H1 (cell line): ENCODE measurements around the gene RNF212. TPM values are rescaled to one million over a fixed set of nuclear protein-coding genes. Genes with fewer than 3 reads are reported as not detected.

Source experiments
- CTCF ChIA-PET: fragments of 300-600 bp; sonication (Branson Sonifier 250); formaldehyde crosslinking; loops from one replicate; lab custom pipeline; 2021; ENCODE audit not compliant: partially characterized antibody; lab: Charles Lee
- POLR2A ChIA-PET: fragments of 300-600 bp; sonication (Branson Sonifier 250); formaldehyde crosslinking; loops from one replicate; lab custom pipeline; 2021; ENCODE audit warnings: inconsistent platforms; ENCODE audit not compliant: partially characterized antibody; lab: Charles Lee
- DNase-seq, 2 experiments: peaks; one replicate each; pipeline versions ENCODE4 v3.0.0 to v3.0.0-alpha.2; 2010 to 2022; ENCODE audit warnings: low spot score in 2 of 2, low read depth in 1 of 2, mixed read lengths in 1 of 2
- FAIRE-seq: peaks from 2 replicates; lab custom pipeline; 2011; peaks lifted over from hg19 to GRCh38; lab: Jason Lieb, UNC
- H2AFZ ChIP-seq: 2 replicates; pipeline ENCODE4 v1.8.1; 2012; ENCODE audit warnings: low read length, inconsistent platforms
- H2AK5ac ChIP-seq: 2 replicates; pipeline ENCODE4 v1.6.1; 2013; ENCODE audit warnings: low read depth, low read length
- H2BK120ac ChIP-seq: replicated peaks from 2 replicates; pipeline ENCODE3; 2013; ENCODE audit warnings: low read depth, low read length, inconsistent platforms
- H2BK12ac ChIP-seq: 2 replicates; pipeline ENCODE4 v1.6.1; 2013; ENCODE audit warnings: low read depth, low read length
- H2BK15ac ChIP-seq: 2 replicates; pipeline ENCODE4 v1.6.1; 2013; ENCODE audit warnings: low read length
- H2BK20ac ChIP-seq: 2 replicates; pipeline ENCODE4 v1.6.1; 2013; ENCODE audit warnings: low read length
- H2BK5ac ChIP-seq: 2 replicates; pipeline ENCODE4 v1.6.1; 2013; ENCODE audit warnings: low read depth, low read length
- H3K14ac ChIP-seq: 2 replicates; pipeline ENCODE4 v1.6.1; 2013; ENCODE audit warnings: inconsistent platforms; ENCODE audit not compliant: insufficient read length
- H3K18ac ChIP-seq: 2 replicates; pipeline ENCODE4 v1.6.1; 2013; ENCODE audit warnings: low read length; ENCODE audit errors: extremely low read depth
- H3K23ac ChIP-seq: 2 replicates; pipeline ENCODE4 v1.6.1; 2013; ENCODE audit warnings: inconsistent platforms; ENCODE audit not compliant: insufficient read length
- H3K23me2 ChIP-seq: 2 replicates; pipeline ENCODE4 v1.6.1; 2013; ENCODE audit warnings: low read depth, low read length
- H3K27ac ChIP-seq: 2 replicates; pipeline ENCODE4 v1.6.1; 2011; ENCODE audit warnings: low read depth, low read length, inconsistent platforms
- H3K27me3 ChIP-seq, 4 experiments: replicated peaks in 1 of 4; 1 replicate in 1 of 4; 2 replicates in 3 of 4; pipeline versions ENCODE4 v1.6.1 to v1.8.1; 2011 to 2013; ENCODE audit warnings: low read length in 3 of 4, mild to moderate bottlenecking in 3 of 4, inconsistent platforms in 2 of 4, mixed read lengths in 2 of 4, moderate library complexity in 1 of 4; ENCODE audit not compliant: control insufficient read depth in 3 of 4, insufficient read depth in 3 of 4; ENCODE audit errors: extremely low read depth in 1 of 4
- H3K36me3 ChIP-seq, 4 experiments: 2 replicates each; pipeline versions ENCODE4 v1.6.1 to v1.8.1; 2011 to 2013; ENCODE audit warnings: mild to moderate bottlenecking in 4 of 4, low read length in 3 of 4, moderate library complexity in 2 of 4, control low read depth in 1 of 4, inconsistent platforms in 1 of 4; ENCODE audit not compliant: insufficient read depth in 4 of 4, control insufficient read depth in 2 of 4
- H3K4ac ChIP-seq: replicated peaks from 2 replicates; pipeline ENCODE3; 2013; ENCODE audit warnings: low read length, low read depth, mixed read lengths, inconsistent platforms; ENCODE audit not compliant: insufficient read length
- H3K4me1 ChIP-seq, 4 experiments: replicated peaks in 1 of 4; 1 replicate in 1 of 4; 2 replicates in 3 of 4; pipeline versions ENCODE4 v1.6.1 to v1.8.1; 2011 to 2013; ENCODE audit warnings: low read length in 3 of 4, inconsistent platforms in 2 of 4, mixed read lengths in 1 of 4; ENCODE audit not compliant: insufficient read depth in 4 of 4, control insufficient read depth in 3 of 4
- H3K4me2 ChIP-seq, 2 experiments: 2 replicates each; pipeline versions ENCODE4 v1.6.1 to v1.8.1; 2011 to 2013; ENCODE audit warnings: low read depth in 2 of 2, low read length in 2 of 2, control low read depth in 1 of 2, inconsistent platforms in 1 of 2, mild to moderate bottlenecking in 1 of 2; ENCODE audit not compliant: insufficient read depth in 1 of 2
- H3K4me3 ChIP-seq, 4 experiments: fragments of 200-600, 300-600 bp in 1 of 4; sonication (generic), shearing (Covaris generic), sonication (Bioruptor Twin) in 1 of 4; 2 replicates each; pipeline versions ENCODE4 v1.5.1 to v1.8.1; 2011 to 2016; ENCODE audit warnings: low read length in 4 of 4, low read depth in 3 of 4, control low read depth in 2 of 4, inconsistent platforms in 2 of 4, mild to moderate bottlenecking in 2 of 4, mixed read lengths in 1 of 4, moderate library complexity in 1 of 4; ENCODE audit not compliant: insufficient read depth in 2 of 4; ENCODE audit errors: extremely low read depth in 1 of 4
- H3K56ac ChIP-seq: replicated peaks from 2 replicates; pipeline ENCODE3; 2013; ENCODE audit warnings: low read depth, mild to moderate bottlenecking, mixed read lengths, low read length, inconsistent platforms; ENCODE audit not compliant: insufficient read length
- H3K79me1 ChIP-seq: 2 replicates; pipeline ENCODE4 v1.6.1; 2013; ENCODE audit warnings: low read depth, low read length, control low read depth
- H3K79me2 ChIP-seq, 2 experiments: 2 replicates each; pipeline versions ENCODE4 v1.6.1 to v1.8.1; 2012 to 2013; ENCODE audit warnings: low read length in 2 of 2, mild to moderate bottlenecking in 2 of 2, inconsistent platforms in 1 of 2; ENCODE audit not compliant: insufficient read depth in 2 of 2, control insufficient read depth in 1 of 2
- H3K9ac ChIP-seq, 4 experiments: replicated peaks in 1 of 4; 1 replicate in 1 of 4; 2 replicates in 3 of 4; pipeline versions ENCODE4 v1.6.1 to v1.8.1; 2011 to 2013; ENCODE audit warnings: low read depth in 3 of 4, low read length in 3 of 4, control low read depth in 2 of 4, mild to moderate bottlenecking in 2 of 4, moderate library complexity in 2 of 4, inconsistent platforms in 1 of 4; ENCODE audit errors: extremely low read depth in 1 of 4
- H3K9me3 ChIP-seq, 2 experiments: 2 replicates each; pipeline versions ENCODE4 v1.6.1 to v1.8.1; 2012 to 2013; ENCODE audit warnings: mild to moderate bottlenecking in 2 of 2, moderate library complexity in 2 of 2, control low read depth in 1 of 2, inconsistent platforms in 1 of 2, low read depth in 1 of 2, low read length in 1 of 2, mixed read lengths in 1 of 2; ENCODE audit not compliant: insufficient read depth in 2 of 2
- H4K20me1 ChIP-seq, 2 experiments: replicated peaks in 1 of 2; 2 replicates each; pipeline versions ENCODE3 to v1.8.1; 2011 to 2013; ENCODE audit warnings: inconsistent platforms in 2 of 2, low read length in 2 of 2, mild to moderate bottlenecking in 1 of 2; ENCODE audit not compliant: insufficient read depth in 2 of 2, control insufficient read depth in 1 of 2
- H4K5ac ChIP-seq: 2 replicates; pipeline ENCODE4 v1.6.1; 2013; ENCODE audit warnings: low read length, low read depth, mixed read lengths, inconsistent platforms; ENCODE audit not compliant: insufficient read length
- H4K8ac ChIP-seq: 2 replicates; pipeline ENCODE4 v1.8.0; 2013; ENCODE audit warnings: mild to moderate bottlenecking, moderate library complexity, low read length, inconsistent platforms; ENCODE audit not compliant: insufficient read depth; ENCODE audit errors: extremely low read depth
- H4K91ac ChIP-seq: replicated peaks from 2 replicates; pipeline ENCODE3; 2013; ENCODE audit warnings: low read length, mixed read lengths, inconsistent platforms; ENCODE audit not compliant: insufficient read length
- RXRA ChIP-seq: IDR thresholded peaks from 2 replicates; pipeline ENCODE4 v1.6.1; 2011; ENCODE audit warnings: low read depth, mild to moderate bottlenecking, low read length, moderate library complexity; ENCODE audit not compliant: insufficient read depth
- SUZ12 ChIP-seq: fragments of 200-600 bp; sonication (generic); IDR thresholded peaks from 2 replicates; pipeline ENCODE4 v1.6.1; 2012; ENCODE audit warnings: mild to moderate bottlenecking, inconsistent platforms, low read length, moderate library complexity, mixed read lengths
- TCF12 ChIP-seq: IDR thresholded peaks from 2 replicates; pipeline ENCODE4 v1.6.1; 2011; ENCODE audit warnings: low read depth, mild to moderate bottlenecking, low read length
- WGBS, 2 experiments: shearing (Covaris generic) in 1 of 2; methylation state at CpG; one replicate each; pipeline versions ENCODE4 v1.1.6 to v1.1.7; 2013 to 2015; ENCODE audit warnings: low lambda C conversion rate in 2 of 2, mixed read lengths in 2 of 2, inconsistent platforms in 1 of 2, low coverage in 1 of 2, missing lambda C conversion rate in 1 of 2; ENCODE audit not compliant: insufficient replicate concordance in 2 of 2, insufficient coverage in 1 of 2, insufficient read length in 1 of 2; ENCODE audit errors: extremely low coverage in 1 of 2, missing lambda C conversion rate in 1 of 2; 5-methylcytosine and 5-hydroxymethylcytosine counted together
- polyA plus RNA-seq, 7 experiments: library from polyadenylated mRNA; depleted of rRNA in 3 of 7; stranded (reverse) in 5 of 7; unstranded in 2 of 7; fragments of >200 nt in 5 of 7; fragments of 200-250 nt in 2 of 7; gene quantifications; 1 replicate in 5 of 7; 2 replicates in 1 of 7; 4 replicates in 1 of 7; pipeline versions ENCODE4 v1.2.1 to v1.2.3, GENCODE V29; 2011 to 2013; ENCODE audit warnings: missing spikeins in 2 of 7, mixed read lengths in 2 of 7
- total RNA-seq: library from RNA; stranded (reverse); fragmentation: NEBNext Ultra II Directional; extraction: Animal tissue kit (Norgen Biotek cat#: 25700); gene quantifications from 2 replicates; pipeline ENCODE4 v1.2.1, GENCODE V29; 2021

RNF212 gene
- total and polyA plus RNA-seq, 2 of the 8 experiments (the other 6 are each of a cell fraction or from before 2014, with no cell fraction given) = 3.4 to 5.4 TPM

DNA sequence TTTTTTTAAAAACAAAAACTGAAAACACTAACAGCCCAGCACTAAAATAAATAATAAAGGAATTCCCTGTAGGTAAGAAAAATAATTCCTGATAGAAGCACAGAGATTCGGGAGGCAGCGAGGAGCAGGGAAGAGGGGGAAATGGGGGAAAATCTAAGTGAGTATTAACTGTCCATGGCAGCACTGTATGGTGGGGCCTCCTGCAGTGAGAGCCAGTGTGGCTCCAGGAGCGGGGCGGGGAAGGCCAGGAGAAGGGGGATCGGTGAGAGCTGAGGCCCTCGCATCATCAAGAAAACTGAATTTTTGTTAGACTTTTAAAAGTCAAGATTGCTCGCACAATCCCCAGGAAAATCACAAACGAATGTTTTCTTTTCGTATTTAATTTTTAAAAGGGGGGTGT, 14.1 kb downstream of the RNF212 start:
- POLR2A ChIA-PET = no interaction called here
- DNase-seq = no peak

More for the DNA sequence above, 14.1 kb downstream of the RNF212 start:
- no peak overlapping the region for H2BK5ac ChIP-seq
- CTCF ChIA-PET = interaction anchor here (1.4 kb wide), 1 partner anchor 24 kb away, joined by 3 read pairs; no protein-coding TSS in a partner anchor
- no peak overlapping the region for H3K14ac ChIP-seq
- no peak overlapping the region for H3K27ac ChIP-seq
- H4K20me1 ChIP-seq = no peaks in the 10 kb centered on the region
- no peaks in the 10 kb centered on the region for H3K79me2 ChIP-seq
- no peak overlapping the region for H3K9ac ChIP-seq
- H2AK5ac ChIP-seq = no peak overlapping the region
- no peaks in the 10 kb centered on the region for H3K79me1 ChIP-seq
- no peak overlapping the region for H4K8ac ChIP-seq
- TF ChIP-seq TCF12 = no peak
- no peak for TF ChIP-seq RXRA
- no peak for TF ChIP-seq SUZ12
- peaks cover 0 to 2% (median 0%) of the 10 kb centered on the region in 4 experiments; a peak in 2 of 7 replicates for H3K4me1 ChIP-seq
- H4K5ac ChIP-seq = no peak overlapping the region
- no peak for FAIRE-seq
- H3K36me3 ChIP-seq = no peaks in the 10 kb centered on the region
- H3K4ac ChIP-seq = no peak overlapping the region
- no peak overlapping the region for H2BK12ac ChIP-seq
- no peak overlapping the region for H4K91ac ChIP-seq
- H3K4me2 ChIP-seq = no peak overlapping the region
- no peak overlapping the region for H2AFZ ChIP-seq
- no peak overlapping the region for H2BK15ac ChIP-seq
- H3K27me3 ChIP-seq = no peaks in the 10 kb centered on the region; a peak in 1 of 7 replicates
- 85% methylated on average over 9 of the region's 9 CpGs; no CpG with 5 or more reads in 1 of the 2 experiments for WGBS, 2 experiments
- no peak overlapping the region for H3K18ac ChIP-seq
- H3K23me2 ChIP-seq = no peaks in the 10 kb centered on the region
- no peak overlapping the region for H3K4me3 ChIP-seq
- no peak overlapping the region for H3K56ac ChIP-seq
- H2BK20ac ChIP-seq = no peak overlapping the region
- no peaks in the 10 kb centered on the region for H3K9me3 ChIP-seq
- H3K23ac ChIP-seq = no peak overlapping the region
- H2BK120ac ChIP-seq = no peak overlapping the region
